Activated naive CD8-positive, alpha-beta T cell treated with anti-CD3 and anti-CD28 coated beads for 36 hours (primary cell): Measurements from ENCODE around the gene CTSD. TPM values are rescaled to one million over a fixed set of nuclear protein-coding genes. Genes with fewer than 3 reads are reported as not detected.

Experiments
- DNase-seq: peaks from one replicate; pipeline ENCODE4 v3.0.0; 2021
- H3K27ac Mint-ChIP-seq: one replicate; pipeline ENCODE4 v1.8.0; 2022; ENCODE audit warnings: mild to moderate bottlenecking, moderate library complexity, mixed read lengths
- H3K27me3 Mint-ChIP-seq: one replicate; pipeline ENCODE4 v1.8.0; 2022; ENCODE audit warnings: mild to moderate bottlenecking, mixed read lengths
- H3K36me3 Mint-ChIP-seq: one replicate; pipeline ENCODE4 v1.8.0; 2021; ENCODE audit warnings: mild to moderate bottlenecking, mixed read lengths
- H3K4me1 Mint-ChIP-seq: one replicate; pipeline ENCODE4 v1.8.0; 2021; ENCODE audit warnings: mixed read lengths
- H3K4me3 Mint-ChIP-seq: one replicate; pipeline ENCODE4 v1.8.0; 2022; ENCODE audit warnings: mild to moderate bottlenecking, moderate library complexity, mixed read lengths
- H3K9me3 Mint-ChIP-seq: one replicate; pipeline ENCODE4 v1.8.0; 2022; ENCODE audit warnings: mixed read lengths
- total RNA-seq, 2 experiments: library from RNA; stranded (reverse); gene quantifications; one replicate each; pipeline ENCODE4 v1.2.3, GENCODE V29; 2021

CTSD gene
- total RNA-seq, 2 experiments from 2014 or later = 40.9 to 43.0 TPM

DNA sequence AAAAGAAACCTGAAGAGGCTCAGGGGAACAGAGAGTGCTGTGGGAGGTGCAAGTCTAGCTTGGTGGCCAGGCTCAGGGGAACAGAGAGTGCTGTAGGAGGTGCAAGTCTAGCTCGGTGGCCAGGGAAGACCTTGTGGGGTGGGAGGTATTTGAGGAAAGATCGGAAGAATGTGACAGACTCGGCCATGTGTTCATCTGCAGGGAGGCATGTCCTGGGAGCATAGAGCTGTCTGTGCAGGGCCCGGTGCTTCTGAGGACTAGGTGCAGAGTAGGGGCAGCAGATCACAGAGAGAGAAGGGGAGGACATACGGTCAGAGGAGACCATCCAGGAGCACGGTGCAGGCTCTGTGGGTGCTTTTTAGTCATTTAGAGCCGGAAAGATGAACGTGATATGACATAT lies 24.2 kb downstream of the CTSD start:
- no peaks in the 10 kb centered on the region for H3K4me1 Mint-ChIP-seq
- no peaks in the 10 kb centered on the region for H3K27me3 Mint-ChIP-seq
- H3K27ac Mint-ChIP-seq = no peak overlapping the region
- no peak overlapping the region for H3K4me3 Mint-ChIP-seq
- H3K9me3 Mint-ChIP-seq = peaks cover 10% of the 10 kb centered on the region
- no peak for DNase-seq
- H3K36me3 Mint-ChIP-seq = peaks cover 3% of the 10 kb centered on the region

DNA sequence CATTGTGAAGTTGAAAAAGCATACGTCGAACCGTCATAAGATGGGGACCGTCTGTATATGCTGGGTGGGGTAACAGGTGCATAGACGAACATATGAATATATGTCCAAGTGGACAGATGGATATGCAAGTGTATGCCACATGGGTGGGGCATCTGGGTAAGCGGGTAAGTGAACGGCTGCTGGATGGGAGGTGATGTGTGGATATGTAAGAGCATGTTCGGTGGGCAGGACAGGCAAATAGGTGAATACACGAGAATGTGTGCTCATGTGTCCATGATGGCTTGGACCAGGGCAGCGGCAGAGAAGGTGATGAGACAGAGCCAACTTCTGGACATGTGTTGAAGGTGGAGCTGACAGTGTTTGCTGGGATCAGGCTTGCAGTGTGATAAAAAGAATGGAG lies 25.3 kb downstream of the CTSD start:
- no peaks in the 10 kb centered on the region for H3K27me3 Mint-ChIP-seq
- peaks cover 10% of the 10 kb centered on the region for H3K9me3 Mint-ChIP-seq
- H3K36me3 Mint-ChIP-seq = peaks cover 3% of the 10 kb centered on the region
- no peak for DNase-seq
- H3K4me3 Mint-ChIP-seq = no peak overlapping the region
- H3K27ac Mint-ChIP-seq = no peak overlapping the region
- peaks cover 6% of the 10 kb centered on the region for H3K4me1 Mint-ChIP-seq

DNA sequence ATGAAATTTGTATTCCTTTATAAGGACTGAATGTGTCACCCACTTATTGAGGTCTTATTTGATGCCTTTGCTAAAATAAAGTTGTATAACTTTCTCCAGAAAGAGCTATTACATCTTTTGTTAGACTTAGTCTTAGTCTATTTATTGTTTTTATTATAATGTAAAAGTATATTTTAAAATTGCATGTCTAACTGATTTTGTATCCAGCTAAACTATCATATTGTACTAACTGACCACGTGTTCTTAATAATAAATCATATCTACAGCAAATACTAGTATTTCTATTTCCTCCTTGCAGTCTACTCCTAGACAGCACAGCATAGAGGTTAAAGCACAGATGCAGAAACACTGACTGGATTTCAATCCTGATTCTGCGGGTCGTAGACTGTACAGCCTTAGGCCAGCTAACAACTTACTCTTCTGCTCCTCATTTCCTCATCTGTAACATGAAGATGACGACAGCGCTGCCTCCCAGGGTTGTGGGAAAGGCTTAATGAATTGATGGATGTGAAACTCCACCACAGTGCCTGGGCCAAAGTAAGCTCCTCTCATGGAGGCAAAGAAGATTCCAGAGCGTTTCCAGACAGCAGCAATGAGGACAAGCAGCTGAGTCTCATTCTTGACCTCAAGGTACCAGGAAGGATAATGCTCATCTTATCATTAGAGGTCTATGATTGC lies 26.5 kb downstream of the CTSD start:
- Mint-ChIP-seq H3K9me3 (peaks cover 10% of the 10 kb centered on the region), H3K27me3 (no peaks in the 10 kb centered on the region), H3K27ac (no peak overlapping the region), H3K4me1 (peaks cover 6% of the 10 kb centered on the region), H3K4me3 (no peak overlapping the region), H3K36me3 (peaks cover 3% of the 10 kb centered on the region)
- DNase-seq = no peak

- Mint-ChIP-seq H3K27ac (no peak overlapping the region), H3K4me3 (no peak overlapping the region), H3K27me3 (no peaks in the 10 kb centered on the region), H3K4me1 (peaks cover 6% of the 10 kb centered on the region), H3K9me3 (peaks cover 10% of the 10 kb centered on the region), H3K36me3 (peaks cover 3% of the 10 kb centered on the region)
- no peak for DNase-seq
These were observed 27.2 kb downstream of the CTSD start for GRCh38 chr11:1736447-1736992.

DNA sequence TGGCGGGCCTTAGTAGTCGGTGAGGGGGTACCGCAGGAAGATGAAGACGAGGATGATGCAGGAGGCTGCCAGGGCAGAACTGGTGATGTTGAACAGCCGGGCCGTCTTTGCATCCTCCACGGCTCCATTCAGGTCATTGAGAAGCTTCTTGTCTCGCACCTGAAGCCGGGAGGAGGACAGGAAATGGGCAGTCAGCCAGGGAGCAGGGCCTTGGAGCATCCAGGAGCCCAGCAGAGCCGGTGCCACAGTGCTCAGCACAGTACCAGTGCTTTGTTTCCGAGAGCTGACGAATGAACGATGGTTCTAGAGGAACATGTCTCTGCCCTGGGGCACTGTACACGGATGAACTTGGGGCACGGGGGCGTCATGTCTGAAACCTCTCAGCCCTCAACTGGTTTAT lies 28.5 kb downstream of the CTSD start:
- Mint-ChIP-seq H3K4me3 (no peak overlapping the region), H3K27ac (no peak overlapping the region), H3K36me3 (peaks cover 3% of the 10 kb centered on the region), H3K9me3 (peaks cover 10% of the 10 kb centered on the region), H3K27me3 (no peaks in the 10 kb centered on the region), H3K4me1 (peaks cover 6% of the 10 kb centered on the region)
- no peak for DNase-seq

DNA sequence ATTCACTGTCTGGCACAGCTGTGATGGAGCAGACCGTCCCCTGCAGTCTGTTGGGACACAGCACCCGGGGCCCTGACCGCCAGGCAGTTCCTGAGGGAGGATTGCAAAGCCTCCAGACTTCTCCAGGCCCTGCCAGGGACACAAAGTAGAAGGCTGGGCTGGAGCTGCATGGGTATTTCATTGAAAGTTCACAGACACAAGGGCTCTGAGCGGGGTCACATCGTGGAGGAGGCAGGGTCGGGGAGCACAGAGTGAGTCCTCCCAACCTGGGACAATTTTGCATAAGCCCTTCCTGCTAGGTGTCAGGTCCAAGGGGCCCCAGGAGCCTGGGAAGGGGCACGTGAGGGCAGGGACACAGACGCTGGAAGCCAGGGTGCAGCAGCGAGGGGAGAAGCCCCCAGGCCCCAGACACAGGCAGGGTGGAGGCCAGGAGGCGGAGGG lies 29.1 kb downstream of the CTSD start:
- DNase-seq = no peak

DNA sequence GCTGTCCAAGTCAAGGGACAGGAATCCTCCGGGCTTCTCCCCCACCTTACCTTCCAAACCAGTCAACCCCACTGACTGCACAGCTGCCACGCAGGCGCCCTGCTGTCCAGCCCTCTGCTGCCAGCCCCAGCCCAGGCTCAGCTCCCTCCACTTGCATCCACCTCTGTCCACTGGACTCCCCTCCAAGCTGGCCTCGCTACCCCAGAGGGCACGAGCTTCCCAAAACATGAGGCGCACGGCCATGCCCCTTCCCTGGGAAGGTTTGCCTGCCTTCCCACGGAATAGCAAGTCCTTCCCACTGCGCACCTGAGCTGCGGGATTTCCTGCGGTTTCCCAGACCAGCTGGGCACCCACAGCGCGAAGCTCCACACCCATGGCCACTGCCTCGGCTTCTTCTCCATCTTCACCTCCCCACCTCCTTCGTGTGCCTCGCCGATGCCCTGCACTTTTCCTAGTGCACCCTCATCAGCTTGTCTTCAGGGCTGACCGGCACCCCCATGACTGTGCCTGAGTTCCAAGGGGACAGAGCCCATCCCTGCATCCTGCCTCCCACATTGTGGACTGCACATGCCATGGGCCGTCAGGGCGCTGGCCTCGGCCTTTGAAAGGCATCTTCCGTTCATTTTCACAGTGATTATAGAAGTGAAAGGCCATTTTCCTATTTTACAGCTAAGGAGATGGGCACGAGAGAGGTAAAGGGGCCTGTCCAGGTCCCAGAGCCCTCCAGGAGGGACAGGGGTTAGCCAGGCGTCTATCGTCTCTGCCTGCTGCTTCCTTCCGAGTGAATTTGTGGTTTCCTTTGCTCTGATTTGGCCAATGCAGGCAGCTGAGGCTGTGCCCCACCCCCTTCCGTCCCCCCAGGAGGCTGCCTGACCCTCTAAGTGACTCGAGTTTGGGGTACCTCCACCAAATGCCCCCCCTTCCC lies 29.7 kb downstream of the CTSD start:
- peaks cover 3% of the 10 kb centered on the region for H3K36me3 Mint-ChIP-seq
- H3K27me3 Mint-ChIP-seq = no peaks in the 10 kb centered on the region
- no peak overlapping the region for H3K27ac Mint-ChIP-seq
- no peak for DNase-seq
- no peak overlapping the region for H3K4me3 Mint-ChIP-seq
- peaks cover 10% of the 10 kb centered on the region for H3K9me3 Mint-ChIP-seq
- peaks cover 13% of the 10 kb centered on the region for H3K4me1 Mint-ChIP-seq

More for the DNA sequence above, 29.1 kb downstream of the CTSD start:
- H3K9me3 Mint-ChIP-seq = peaks cover 10% of the 10 kb centered on the region
- peaks cover 8% of the 10 kb centered on the region for H3K4me1 Mint-ChIP-seq
- H3K4me3 Mint-ChIP-seq = no peak overlapping the region
- no peaks in the 10 kb centered on the region for H3K27me3 Mint-ChIP-seq
- H3K36me3 Mint-ChIP-seq = peaks cover 3% of the 10 kb centered on the region
- no peak overlapping the region for H3K27ac Mint-ChIP-seq

- peaks cover 10% of the 10 kb centered on the region for H3K9me3 Mint-ChIP-seq
- no peak for DNase-seq
- peaks cover 19% of the 10 kb centered on the region for H3K4me1 Mint-ChIP-seq
- H3K4me3 Mint-ChIP-seq = no peak overlapping the region
- no peak overlapping the region for H3K27ac Mint-ChIP-seq
- no peaks in the 10 kb centered on the region for H3K27me3 Mint-ChIP-seq
- H3K36me3 Mint-ChIP-seq = peaks cover 3% of the 10 kb centered on the region
These were observed 30.6 kb downstream of the CTSD start for GRCh38 chr11:1733009-1733715.

DNA sequence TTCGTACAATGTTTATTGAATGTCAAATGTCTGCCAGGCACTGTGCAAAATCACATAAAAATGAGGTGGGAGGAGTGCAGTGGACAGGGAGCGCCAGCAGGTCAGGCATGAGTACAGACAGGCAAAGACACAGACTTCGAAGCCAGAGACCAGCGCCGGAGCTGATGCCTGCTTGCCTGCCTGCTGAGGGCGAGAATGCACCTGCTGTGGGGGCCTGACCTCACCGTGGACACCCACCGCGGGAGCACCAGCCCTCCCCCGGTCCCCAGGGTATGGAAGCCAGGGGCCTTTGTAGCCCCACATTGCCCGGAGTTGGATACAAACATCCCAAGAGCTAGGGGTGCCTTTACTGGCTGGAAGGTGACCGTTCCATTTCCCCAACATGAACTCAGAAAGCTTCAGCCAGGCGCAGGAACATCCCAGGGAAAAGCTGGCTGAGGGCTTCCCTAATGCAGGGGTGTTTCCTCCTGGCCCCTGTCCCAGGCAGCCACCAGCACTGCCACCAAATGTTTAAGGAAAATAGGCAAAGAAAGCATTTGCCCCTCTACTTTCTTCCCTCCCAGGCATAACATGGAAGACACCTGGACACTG lies 31.2 kb downstream of the CTSD start:
- Mint-ChIP-seq H3K36me3 (peaks cover 3% of the 10 kb centered on the region), H3K4me1 (peaks cover 26% of the 10 kb centered on the region), H3K9me3 (peaks cover 9% of the 10 kb centered on the region), H3K4me3 (no peak overlapping the region), H3K27me3 (no peaks in the 10 kb centered on the region), H3K27ac (no peak overlapping the region)
- no peak for DNase-seq

GRCh38 chr11:1731451-1732059 lies 32.2 kb downstream of the CTSD start:
- no peak for DNase-seq
- Mint-ChIP-seq H3K27me3 (no peaks in the 10 kb centered on the region), H3K27ac (no peak overlapping the region), H3K36me3 (peaks cover 2% of the 10 kb centered on the region), H3K4me3 (no peak overlapping the region), H3K4me1 (peaks cover 31% of the 10 kb centered on the region), H3K9me3 (peaks cover 6% of the 10 kb centered on the region)

DNA sequence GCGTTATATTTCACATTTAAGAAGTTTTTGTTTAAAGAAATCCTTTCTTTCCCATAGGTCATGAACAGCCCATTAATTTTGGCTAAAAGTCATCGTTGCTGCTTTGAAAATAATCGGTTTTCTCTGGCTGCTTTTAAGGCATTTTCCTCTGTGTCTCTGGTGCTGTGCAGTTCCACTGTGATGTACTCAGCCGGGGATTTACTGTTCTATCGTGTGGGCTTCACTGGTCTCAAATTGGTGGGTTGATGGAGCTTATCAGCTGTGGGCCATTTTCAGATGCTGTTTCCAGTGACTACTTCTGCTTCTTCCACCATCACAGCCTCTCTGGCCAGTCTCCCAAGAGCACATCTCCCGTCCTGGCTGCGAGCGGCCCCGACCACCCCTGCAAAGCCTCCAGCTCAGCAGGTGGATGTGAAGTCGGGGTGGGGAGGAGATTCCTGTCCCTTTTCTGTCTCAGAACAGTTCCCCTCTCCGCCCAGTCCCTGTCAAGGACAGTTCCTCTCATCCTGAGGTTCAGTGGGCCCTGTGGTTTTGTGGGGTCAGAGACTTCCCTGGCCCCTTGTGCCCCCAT lies 33.6 kb downstream of the CTSD start:
- H3K4me3 Mint-ChIP-seq = no peak overlapping the region
- H3K27ac Mint-ChIP-seq = peak overlapping the region; percentile 87
- H3K4me1 Mint-ChIP-seq = peaks cover 31% of the 10 kb centered on the region
- H3K36me3 Mint-ChIP-seq = no peaks in the 10 kb centered on the region
- no peaks in the 10 kb centered on the region for H3K9me3 Mint-ChIP-seq
- no peaks in the 10 kb centered on the region for H3K27me3 Mint-ChIP-seq
- DNase-seq = no peak

- Mint-ChIP-seq H3K36me3 (no peaks in the 10 kb centered on the region), H3K9me3 (no peaks in the 10 kb centered on the region), H3K27ac (peak overlapping the region; percentile 87), H3K4me1 (peaks cover 31% of the 10 kb centered on the region), H3K4me3 (peak overlapping the region; percentile 16), H3K27me3 (no peaks in the 10 kb centered on the region)
- DNase-seq = no peak
These were observed 34.1 kb downstream of the CTSD start for GRCh38 chr11:1729692-1730011.

- Mint-ChIP-seq H3K36me3 (no peaks in the 10 kb centered on the region), H3K4me3 (peak overlapping the region; percentile 68), H3K27me3 (no peaks in the 10 kb centered on the region), H3K27ac (peak overlapping the region; percentile 87), H3K4me1 (peaks cover 30% of the 10 kb centered on the region), H3K9me3 (no peaks in the 10 kb centered on the region)
- DNase-seq = peak; percentile 34
These were observed 34.6 kb downstream of the CTSD start for GRCh38 chr11:1728931-1729691.
